IMR-90 (cell line): ENCODE measurements around the gene NTMT1. TPM values are rescaled to one million over a fixed set of nuclear protein-coding genes. Genes with fewer than 3 reads are reported as not detected.

Experiments
- ATAC-seq: fragments of 200-7000 bp; cut with Tn5 transposase; 2 replicates; pipeline ENCODE4 v1.9.1; 2020; ENCODE audit warnings: low read depth, mild to moderate bottlenecking, moderate library complexity
- BruUV-seq: library from RNA; stranded (reverse); fragments of 400-500 nt; replicated peaks from 2 replicates; lab custom pipeline; 2021; lab: Mats Ljungman, UMichigan
- CTCF ChIA-PET: fragments of 300-600 bp; formaldehyde crosslinking; extraction: SDS; loops from one replicate; lab custom pipeline; 2021; ENCODE audit warnings: antibody characterized with exemption; lab: Yijun Ruan, JAX
- POLR2A ChIA-PET: fragments of 300-600 bp; sonication (Branson Sonifier 250); formaldehyde crosslinking; loops from one replicate; lab custom pipeline; 2022; ENCODE audit warnings: antibody characterized with exemption; ENCODE audit not compliant: unreplicated experiment; lab: Charles Lee
- DNase-seq: peaks from one replicate; pipeline ENCODE4 v3.0.0; 2013
- H2AFZ ChIP-seq: replicated peaks from 2 replicates; pipeline ENCODE3; 2013; ENCODE audit warnings: low read length, mild to moderate bottlenecking; ENCODE audit not compliant: poor library complexity
- H2AK5ac ChIP-seq: 2 replicates; pipeline ENCODE4 v1.6.1; 2013; ENCODE audit warnings: low read depth, low read length, inconsistent platforms
- H2AK9ac ChIP-seq: replicated peaks from 2 replicates; pipeline ENCODE3; 2013; ENCODE audit warnings: mild to moderate bottlenecking, low read depth, low read length, moderate library complexity; ENCODE audit not compliant: poor library complexity
- H2BK120ac ChIP-seq: 2 replicates; pipeline ENCODE4 v1.6.1; 2013; ENCODE audit warnings: low read depth, low read length, inconsistent platforms
- H2BK15ac ChIP-seq: 3 replicates; pipeline ENCODE4 v1.6.1; 2013; ENCODE audit warnings: low read depth, low read length, inconsistent platforms
- H2BK20ac ChIP-seq: 2 replicates; pipeline ENCODE4 v1.6.1; 2013; ENCODE audit warnings: low read depth, mild to moderate bottlenecking, inconsistent platforms, low read length, moderate library complexity
- H2BK5ac ChIP-seq: 2 replicates; pipeline ENCODE4 v1.6.1; 2013; ENCODE audit warnings: mild to moderate bottlenecking, low read depth, low read length, inconsistent platforms; ENCODE audit not compliant: poor library complexity, severe bottlenecking
- H3K14ac ChIP-seq: replicated peaks from 2 replicates; pipeline ENCODE4 v1.6.1; 2013; ENCODE audit warnings: low read depth, low read length, inconsistent platforms
- H3K18ac ChIP-seq: 2 replicates; pipeline ENCODE4 v1.6.1; 2013; ENCODE audit warnings: low read depth, low read length, control low read depth
- H3K23ac ChIP-seq: 2 replicates; pipeline ENCODE4 v1.6.1; 2013; ENCODE audit warnings: low read depth, low read length, inconsistent platforms
- H3K27ac ChIP-seq: 2 replicates; pipeline ENCODE4 v1.5.1; 2013; ENCODE audit warnings: mild to moderate bottlenecking, control low read depth, low read length; ENCODE audit not compliant: insufficient read depth
- H3K27me3 ChIP-seq: 2 replicates; pipeline ENCODE4 v1.6.1; 2013; ENCODE audit warnings: low read length; ENCODE audit not compliant: control insufficient read depth, insufficient read depth
- H3K36me3 ChIP-seq: 2 replicates; pipeline ENCODE4 v1.6.1; 2013; ENCODE audit warnings: low read length, mixed read lengths; ENCODE audit not compliant: control insufficient read depth, insufficient read depth
- H3K4ac ChIP-seq: 2 replicates; pipeline ENCODE4 v1.6.1; 2013; ENCODE audit warnings: low read depth, low read length, inconsistent platforms
- H3K4me1 ChIP-seq: 2 replicates; pipeline ENCODE4 v1.6.1; 2013; ENCODE audit warnings: low read length, mixed read lengths; ENCODE audit not compliant: control insufficient read depth, insufficient read depth
- H3K4me2 ChIP-seq: 2 replicates; pipeline ENCODE4 v1.6.1; 2013; ENCODE audit warnings: low read depth, mild to moderate bottlenecking, control low read depth, low read length, moderate library complexity
- H3K4me3 ChIP-seq: 2 replicates; pipeline ENCODE4 v1.5.1; 2013; ENCODE audit warnings: low read depth, mild to moderate bottlenecking, control low read depth, low read length, moderate library complexity; ENCODE audit not compliant: insufficient read depth
- H3K56ac ChIP-seq: 2 replicates; pipeline ENCODE4 v1.6.1; 2013; ENCODE audit warnings: low read length, inconsistent platforms; ENCODE audit not compliant: insufficient read depth; ENCODE audit errors: extremely low read depth
- H3K79me1 ChIP-seq, 2 experiments: 2 replicates each; pipeline ENCODE4 v1.6.1; 2013; ENCODE audit warnings: low read length in 2 of 2, inconsistent platforms in 1 of 2, low read depth in 1 of 2
- H3K9ac ChIP-seq: 2 replicates; pipeline ENCODE4 v1.6.1; 2013; ENCODE audit warnings: low read depth, low read length, control low read depth
- H3K9me1 ChIP-seq: 2 replicates; pipeline ENCODE4 v1.6.1; 2013; ENCODE audit warnings: low read length, inconsistent platforms; ENCODE audit not compliant: insufficient read depth
- H3K9me3 ChIP-seq: 2 replicates; pipeline ENCODE4 v1.6.1; 2013; ENCODE audit warnings: low read length; ENCODE audit not compliant: control insufficient read depth, insufficient read depth
- H4K20me1 ChIP-seq: 2 replicates; pipeline ENCODE4 v1.6.1; 2013; ENCODE audit warnings: low read length, inconsistent platforms; ENCODE audit not compliant: insufficient read depth
- H4K5ac ChIP-seq: 2 replicates; pipeline ENCODE4 v1.6.1; 2013; ENCODE audit warnings: mild to moderate bottlenecking, low read depth, low read length, control low read depth
- H4K8ac ChIP-seq, 2 experiments: 2 replicates each; pipeline ENCODE4 v1.6.1; 2013; ENCODE audit warnings: low read depth in 2 of 2, low read length in 2 of 2, control low read depth in 1 of 2, inconsistent platforms in 1 of 2
- H4K91ac ChIP-seq: 2 replicates; pipeline ENCODE4 v1.6.1; 2013; ENCODE audit warnings: low read depth, low read length, inconsistent platforms; ENCODE audit not compliant: insufficient read depth
- BHLHE40 ChIP-seq: fragments of 150-350 bp; IDR thresholded peaks from 2 replicates; pipeline ENCODE4 v1.6.1; 2016; ENCODE audit warnings: mild to moderate bottlenecking, low read depth, low read length
- CEBPB ChIP-seq: IDR thresholded peaks from 2 replicates; pipeline ENCODE4 v1.6.1; 2012; ENCODE audit warnings: low read depth, low read length, improper control_type of control experiment
- CHD1 ChIP-seq: IDR thresholded peaks from 2 replicates; pipeline ENCODE4 v1.6.1; 2012; ENCODE audit warnings: low read depth, low read length, improper control_type of control experiment
- FOS ChIP-seq: fragments of 150-350 bp; IDR thresholded peaks from 2 replicates; pipeline ENCODE4 v1.6.1; 2016; ENCODE audit warnings: low read depth, low read length
- MAFK ChIP-seq: IDR thresholded peaks from 2 replicates; pipeline ENCODE4 v1.6.1; 2012; ENCODE audit warnings: low read depth, low read length, improper control_type of control experiment
- MAZ ChIP-seq: IDR thresholded peaks from 2 replicates; pipeline ENCODE4 v1.6.1; 2012; ENCODE audit warnings: low read depth, mild to moderate bottlenecking, low read length, improper control_type of control experiment, moderate library complexity, borderline replicate concordance
- MXI1 ChIP-seq: IDR thresholded peaks from 2 replicates; pipeline ENCODE4 v1.6.1; 2012; ENCODE audit warnings: low read depth, mild to moderate bottlenecking, low read length, moderate library complexity, borderline replicate concordance
- NFE2L2 ChIP-seq: fragments of 150-350 bp; IDR thresholded peaks from 2 replicates; pipeline ENCODE4 v1.6.1; 2016; ENCODE audit warnings: low read depth, mild to moderate bottlenecking, low read length
- RAD21 ChIP-seq: IDR thresholded peaks from 2 replicates; pipeline ENCODE4 v1.6.1; 2012; ENCODE audit warnings: low read length, improper control_type of control experiment
- RCOR1 ChIP-seq: IDR thresholded peaks from 2 replicates; pipeline ENCODE4 v1.6.1; 2012; ENCODE audit warnings: mild to moderate bottlenecking, low read length, improper control_type of control experiment; ENCODE audit not compliant: insufficient replicate concordance
- RFX5 ChIP-seq: IDR thresholded peaks from 2 replicates; pipeline ENCODE4 v1.8.0; 2012; ENCODE audit warnings: low read depth, mild to moderate bottlenecking, low read length, moderate library complexity
- SMC3 ChIP-seq: fragments of 150-350 bp; IDR thresholded peaks from 2 replicates; pipeline ENCODE4 v1.6.1; 2016; ENCODE audit warnings: low read depth, mild to moderate bottlenecking, antibody characterized with exemption, low read length, moderate library complexity
- WGBS, 2 experiments: methylation state at CpG; one replicate each; pipeline versions ENCODE4 v1.1.5 to v1.1.7; 2013; ENCODE audit warnings: missing lambda C conversion rate in 2 of 2; ENCODE audit not compliant: insufficient read length in 1 of 2; ENCODE audit errors: extremely low coverage in 2 of 2; 5-methylcytosine and 5-hydroxymethylcytosine counted together
- dilution Hi-C: fragments of 300-500 bp; cut with HindIII; formaldehyde crosslinking; loops from one replicate; pipeline ENCODE4 v1.14.3; 2018; ENCODE audit warnings: low sequenced_read_pairs; ENCODE audit not compliant: unreplicated experiment
- in situ Hi-C: fragments of 300-500 bp; cut with MboI; formaldehyde crosslinking; loops from 3 replicates; pipeline ENCODE4 v1.14.3; 2019; ENCODE audit warnings: low sequenced_read_pairs, inconsistent platforms, mixed read lengths
- intact Hi-C: fragments of 100-400 bp; cut with micrococcal nuclease; formaldehyde crosslinking; loops from 2 replicates; pipeline ENCODE4 v1.10.0; 2022
- polyA plus RNA-seq, 3 experiments: library from polyadenylated mRNA; depleted of rRNA; stranded (reverse); fragments of >200 nt; gene quantifications; 2 replicates each; pipeline ENCODE4 v1.2.3, GENCODE V29; 2012; ENCODE audit warnings: low replicate concordance in 1 of 3
- total RNA-seq: library from RNA; depleted of rRNA; stranded (reverse); fragments of >200 nt; gene quantifications from 2 replicates; pipeline ENCODE4 v1.2.3, GENCODE V29; 2012
- TF ChIP-seq, protein P1 (sequence below): conservative IDR thresholded peaks from 2 replicates; pipeline ENCODE4 v1.5.1; 2012; ENCODE audit warnings: mild to moderate bottlenecking, low read depth, low read length, improper control_type of control experiment
- TF ChIP-seq, protein P2 (sequence below): fragments of 150-350 bp; IDR thresholded peaks from 2 replicates; pipeline ENCODE4 v1.6.1; 2016; ENCODE audit warnings: low read depth, mild to moderate bottlenecking, low read length, moderate library complexity, borderline replicate concordance
- TF ChIP-seq, protein P3 (sequence below): fragments of 150-350 bp; IDR thresholded peaks from 2 replicates; pipeline ENCODE4 v1.6.1; 2017; ENCODE audit warnings: mild to moderate bottlenecking, antibody characterized with exemption, low read length, low read depth

NTMT1 gene
- total and polyA plus RNA-seq, 2 of the 4 experiments (the other 2 are of a cell fraction) = 68.1 to 88.1 TPM

DNA sequence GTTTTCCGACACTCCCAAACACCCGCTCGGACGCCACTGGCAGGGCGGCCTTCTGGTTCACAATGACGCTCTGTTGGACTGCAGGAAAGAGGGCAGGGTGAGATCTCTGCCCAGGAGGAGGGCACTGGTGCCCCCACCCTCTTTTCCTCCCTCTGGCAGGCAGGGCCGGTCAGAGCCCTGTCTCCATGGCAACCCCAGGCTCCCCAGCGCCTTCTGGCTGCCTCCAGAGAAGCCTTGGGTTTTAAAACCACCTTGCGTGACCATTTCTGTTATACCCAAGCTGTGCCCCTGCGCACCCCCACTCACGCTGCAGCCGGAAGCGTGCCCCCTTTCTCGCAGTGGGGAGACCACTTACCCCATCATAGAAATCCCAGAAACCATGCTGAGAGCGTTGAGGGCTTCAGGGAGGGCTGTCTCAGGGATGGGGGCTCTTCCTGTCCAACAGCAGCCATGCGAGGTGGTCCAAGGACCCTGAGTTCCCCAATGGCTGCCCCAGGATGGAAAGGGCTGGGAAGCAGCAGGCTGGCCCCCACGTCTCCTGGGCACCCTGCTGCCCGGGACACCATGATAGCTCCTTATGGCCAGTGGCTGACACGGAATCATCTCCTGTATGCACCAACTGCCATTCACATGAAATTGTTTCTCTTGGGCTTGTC lies 12.3 kb upstream of the NTMT1 start:
- no peak overlapping the region for H3K4ac ChIP-seq
- dilution Hi-C loops = no loop called here
- no peak for TF ChIP-seq CHD1
- TF ChIP-seq, protein P1, sequence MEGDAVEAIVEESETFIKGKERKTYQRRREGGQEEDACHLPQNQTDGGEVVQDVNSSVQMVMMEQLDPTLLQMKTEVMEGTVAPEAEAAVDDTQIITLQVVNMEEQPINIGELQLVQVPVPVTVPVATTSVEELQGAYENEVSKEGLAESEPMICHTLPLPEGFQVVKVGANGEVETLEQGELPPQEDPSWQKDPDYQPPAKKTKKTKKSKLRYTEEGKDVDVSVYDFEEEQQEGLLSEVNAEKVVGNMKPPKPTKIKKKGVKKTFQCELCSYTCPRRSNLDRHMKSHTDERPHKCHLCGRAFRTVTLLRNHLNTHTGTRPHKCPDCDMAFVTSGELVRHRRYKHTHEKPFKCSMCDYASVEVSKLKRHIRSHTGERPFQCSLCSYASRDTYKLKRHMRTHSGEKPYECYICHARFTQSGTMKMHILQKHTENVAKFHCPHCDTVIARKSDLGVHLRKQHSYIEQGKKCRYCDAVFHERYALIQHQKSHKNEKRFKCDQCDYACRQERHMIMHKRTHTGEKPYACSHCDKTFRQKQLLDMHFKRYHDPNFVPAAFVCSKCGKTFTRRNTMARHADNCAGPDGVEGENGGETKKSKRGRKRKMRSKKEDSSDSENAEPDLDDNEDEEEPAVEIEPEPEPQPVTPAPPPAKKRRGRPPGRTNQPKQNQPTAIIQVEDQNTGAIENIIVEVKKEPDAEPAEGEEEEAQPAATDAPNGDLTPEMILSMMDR = no peak
- TF ChIP-seq MXI1 = no peak
- no peak for TF ChIP-seq FOS
- TF ChIP-seq, protein P2, sequence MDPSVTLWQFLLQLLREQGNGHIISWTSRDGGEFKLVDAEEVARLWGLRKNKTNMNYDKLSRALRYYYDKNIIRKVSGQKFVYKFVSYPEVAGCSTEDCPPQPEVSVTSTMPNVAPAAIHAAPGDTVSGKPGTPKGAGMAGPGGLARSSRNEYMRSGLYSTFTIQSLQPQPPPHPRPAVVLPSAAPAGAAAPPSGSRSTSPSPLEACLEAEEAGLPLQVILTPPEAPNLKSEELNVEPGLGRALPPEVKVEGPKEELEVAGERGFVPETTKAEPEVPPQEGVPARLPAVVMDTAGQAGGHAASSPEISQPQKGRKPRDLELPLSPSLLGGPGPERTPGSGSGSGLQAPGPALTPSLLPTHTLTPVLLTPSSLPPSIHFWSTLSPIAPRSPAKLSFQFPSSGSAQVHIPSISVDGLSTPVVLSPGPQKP = no peak
- TF ChIP-seq, protein P3, sequence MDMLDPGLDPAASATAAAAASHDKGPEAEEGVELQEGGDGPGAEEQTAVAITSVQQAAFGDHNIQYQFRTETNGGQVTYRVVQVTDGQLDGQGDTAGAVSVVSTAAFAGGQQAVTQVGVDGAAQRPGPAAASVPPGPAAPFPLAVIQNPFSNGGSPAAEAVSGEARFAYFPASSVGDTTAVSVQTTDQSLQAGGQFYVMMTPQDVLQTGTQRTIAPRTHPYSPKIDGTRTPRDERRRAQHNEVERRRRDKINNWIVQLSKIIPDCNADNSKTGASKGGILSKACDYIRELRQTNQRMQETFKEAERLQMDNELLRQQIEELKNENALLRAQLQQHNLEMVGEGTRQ = no peak
- no peak for TF ChIP-seq CEBPB
- TF ChIP-seq RCOR1 = no peak
- no peak for TF ChIP-seq RFX5
- TF ChIP-seq BHLHE40 = no peak
- TF ChIP-seq MAFK = no peak
- TF ChIP-seq RAD21 = no peak
- no peak for TF ChIP-seq SMC3
- no peak for TF ChIP-seq MAZ
- no peak for TF ChIP-seq NFE2L2

More for the DNA sequence above, 12.3 kb upstream of the NTMT1 start:
- Histone ChIP-seq H3K9ac (no peak overlapping the region), H4K91ac (no peak overlapping the region), H2AK9ac (peak overlapping the region; percentile 78), H2BK15ac (no peak overlapping the region), H3K27me3 (no peaks in the 10 kb centered on the region), H2BK120ac (no peak overlapping the region), H3K4me1 (peaks cover 12% of the 10 kb centered on the region), H3K79me1 (peaks cover 0 to 12% of the 10 kb centered on the region in 2 experiments; a peak in 2 of 4 replicates), H2BK5ac (no peak overlapping the region), H3K36me3 (no peaks in the 10 kb centered on the region), H2AK5ac (peak overlapping the region; percentile 27; the same call in 1 of the 2 replicates), H2BK20ac (no peak overlapping the region), H3K23ac (no peak overlapping the region), H3K56ac (no peak overlapping the region), H3K18ac (no peak overlapping the region), H4K8ac (no peak overlapping the region), H3K14ac (no peak overlapping the region), H3K27ac (no peak overlapping the region), H2AFZ (no peak overlapping the region), H3K9me3 (no peaks in the 10 kb centered on the region), H3K9me1 (no peaks in the 10 kb centered on the region; the same call in 1 of the 2 replicates), H4K20me1 (no peaks in the 10 kb centered on the region), H4K5ac (no peak overlapping the region), H3K4me3 (no peak overlapping the region), H3K4me2 (no peak overlapping the region)
- intact Hi-C loops = loop anchor here (5.0 kb wide), 1 partner anchor 281 kb away; no protein-coding TSS in a partner anchor
- no TSS peak for BruUV-seq
- no peak for ATAC-seq
- POLR2A ChIA-PET = no interaction called here
- 68% methylated on average over 3 of the region's 19 CpGs; no CpG with 5 or more reads in 1 of the 2 experiments for WGBS, 2 experiments
- DNase-seq = no peak
- CTCF ChIA-PET = interaction anchor here (0.5 to 1.7 kb wide), 3 partner anchors 11 to 481 kb away, joined by 3 to 7 read pairs (median 4); no protein-coding TSS in a partner anchor
- in situ Hi-C loops = no loop called here
